OCI-LY7 (cell line): ENCODE data around the gene FLT3. TPM values are rescaled to one million over a fixed set of nuclear protein-coding genes. Genes with fewer than 3 reads are reported as not detected.

Experiments
- BruUV-seq: library from RNA; stranded (reverse); fragments of 400-500 nt; replicated peaks from 2 replicates; lab custom pipeline; 2021; lab: Mats Ljungman, UMichigan
- CTCF ChIA-PET: fragments of 300-600 bp; sonication (Branson Sonifier 250); formaldehyde crosslinking; loops from one replicate; lab custom pipeline; 2022; ENCODE audit warnings: antibody characterized with exemption; ENCODE audit not compliant: unreplicated experiment; lab: Charles Lee
- POLR2A ChIA-PET: fragments of 300-600 bp; sonication (Branson Sonifier 250); formaldehyde crosslinking; loops from one replicate; lab custom pipeline; 2022; ENCODE audit warnings: antibody characterized with exemption; lab: Charles Lee
- DNase-seq: peaks from one replicate; pipeline ENCODE4 v3.0.0-alpha.2; 2015; ENCODE audit warnings: low spot score
- H2AFZ ChIP-seq: fragments of 200-600 bp; sonication (generic), shearing (Covaris generic); 2 replicates; pipeline ENCODE4 v1.6.1; 2014; ENCODE audit warnings: mild to moderate bottlenecking, antibody characterized with exemption, low read length, moderate library complexity
- H3K27ac ChIP-seq: fragments of 200-600 bp; sonication (generic); 2 replicates; pipeline ENCODE4 v1.5.1; 2014; ENCODE audit warnings: mixed run types, low read depth, mild to moderate bottlenecking, moderate library complexity, low read length, inconsistent platforms; ENCODE audit not compliant: poor library complexity, severe bottlenecking
- H3K36me3 ChIP-seq: fragments of 200-600 bp; sonication (generic); 2 replicates; pipeline ENCODE4 v1.6.1; 2014; ENCODE audit warnings: mild to moderate bottlenecking, antibody characterized with exemption, low read length, moderate library complexity, mixed read lengths; ENCODE audit not compliant: insufficient read depth
- H3K4me1 ChIP-seq: fragments of 200-600 bp; sonication (generic); 2 replicates; pipeline ENCODE4 v1.5.1; 2014; ENCODE audit warnings: mild to moderate bottlenecking, low read length; ENCODE audit not compliant: insufficient read depth, poor library complexity, severe bottlenecking
- H3K4me2 ChIP-seq: fragments of 200-600 bp; sonication (generic); 2 replicates; pipeline ENCODE4 v1.6.1; 2014; ENCODE audit warnings: mild to moderate bottlenecking, low read length
- H3K4me3 ChIP-seq: fragments of 200-600 bp; sonication (generic); 2 replicates; pipeline ENCODE4 v1.5.1; 2014; ENCODE audit warnings: mild to moderate bottlenecking, low read depth, low read length; ENCODE audit not compliant: poor library complexity, severe bottlenecking
- H3K79me2 ChIP-seq: fragments of 200-600 bp; sonication (generic); 2 replicates; pipeline ENCODE4 v1.6.1; 2016; ENCODE audit warnings: low read depth, mild to moderate bottlenecking, low read length, moderate library complexity, mixed read lengths; ENCODE audit not compliant: insufficient read depth
- H3K9me2 ChIP-seq: fragments of 200-600 bp; sonication (generic); 2 replicates; pipeline ENCODE4 v1.6.1; 2016; ENCODE audit warnings: mild to moderate bottlenecking, low read length, mixed read lengths; ENCODE audit not compliant: insufficient read depth
- H3K9me3 ChIP-seq: fragments of 200-600 bp; sonication (generic); 2 replicates; pipeline ENCODE4 v1.6.1; 2014; ENCODE audit warnings: mild to moderate bottlenecking, mixed run types, low read length, mixed read lengths
- H4K20me1 ChIP-seq: fragments of 200-600 bp; sonication (generic); 2 replicates; pipeline ENCODE4 v1.6.1; 2014; ENCODE audit warnings: mild to moderate bottlenecking, antibody characterized with exemption, low read length, moderate library complexity, mixed read lengths; ENCODE audit not compliant: insufficient read depth
- EZH2phosphoT487 ChIP-seq: fragments of 200-600 bp; sonication (generic); IDR thresholded peaks from 2 replicates; pipeline ENCODE4 v1.6.1; 2018; ENCODE audit warnings: low read depth, borderline replicate concordance, mild to moderate bottlenecking, mixed run types, antibody characterized with exemption, low read length, moderate library complexity, mixed read lengths
- intact Hi-C: fragments of 100-400 bp; cut with micrococcal nuclease; formaldehyde crosslinking; loops from one replicate; pipeline ENCODE4 v1.10.0; 2022; ENCODE audit not compliant: unreplicated experiment
- total RNA-seq, 2 experiments: library from RNA; depleted of rRNA in 1 of 2; stranded (reverse); fragments of >200 nt in 1 of 2; shearing (Covaris generic) in 1 of 2; gene quantifications; 2 replicates each; pipeline ENCODE4 v1.2.3, GENCODE V29; 2014 to 2022
- TF ChIP-seq, protein P1 (sequence below): fragments of 200-600 bp; sonication (generic); conservative IDR thresholded peaks from 2 replicates; pipeline ENCODE4 v1.5.1; 2014; ENCODE audit warnings: mild to moderate bottlenecking, antibody characterized with exemption, low read length, moderate library complexity, mixed read lengths

FLT3 gene
- total RNA-seq, 2 experiments from 2014 or later, result not detected

- Histone ChIP-seq H3K79me2 (no peaks in the 10 kb centered on the region), H3K9me2 (no peaks in the 10 kb centered on the region), H2AFZ (no peak overlapping the region), H3K27ac (no peak overlapping the region), H3K36me3 (no peaks in the 10 kb centered on the region), H3K4me3 (no peak overlapping the region), H4K20me1 (no peaks in the 10 kb centered on the region), H3K9me3 (no peaks in the 10 kb centered on the region), H3K4me1 (no peaks in the 10 kb centered on the region), H3K4me2 (no peak overlapping the region)
- no peak for TF ChIP-seq EZH2phosphoT487
- POLR2A ChIA-PET, result no interaction called here
- DNase-seq, result no peak
- intact Hi-C loops, result no loop called here
- BruUV-seq, result no TSS peak
- CTCF ChIA-PET, result no interaction called here
These were observed 122.7 kb downstream of the FLT3 start for GRCh38 chr13:27977476-27978300.

DNA sequence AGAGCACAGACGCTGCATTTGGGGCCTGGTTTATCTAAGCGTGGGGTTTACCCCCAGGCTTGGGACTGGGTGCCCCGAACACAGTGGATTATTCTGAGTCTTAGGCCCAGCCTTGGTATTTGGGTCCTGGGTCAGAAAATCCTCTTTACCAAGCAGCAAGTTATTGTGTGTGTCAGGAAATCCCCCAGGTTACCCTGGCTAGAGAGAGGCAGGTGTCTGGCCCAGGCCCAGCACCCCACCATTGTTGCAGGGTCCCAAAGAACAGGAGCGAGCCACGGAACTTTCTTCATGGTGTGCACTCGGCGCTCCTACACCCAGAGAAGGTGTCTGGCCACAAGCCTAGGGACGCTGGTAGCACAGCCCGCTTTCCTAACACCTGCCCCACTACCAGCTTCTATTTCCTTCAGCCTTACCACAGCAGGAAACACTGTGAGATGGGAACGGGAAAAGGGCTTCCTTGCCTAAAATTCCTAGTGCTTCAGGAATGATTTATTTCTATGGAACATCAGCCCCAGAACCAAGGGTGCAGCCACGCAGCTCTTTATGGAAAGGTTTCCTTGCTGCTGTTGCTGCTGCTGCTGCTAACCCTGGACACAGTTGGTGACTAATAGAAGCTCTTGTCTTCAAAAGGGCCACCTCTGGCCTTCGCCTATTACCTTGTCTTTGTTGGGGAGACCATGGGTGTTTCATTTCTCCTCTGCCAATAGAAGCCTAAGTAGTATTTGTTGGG lies 123.8 kb downstream of the FLT3 start:
- POLR2A ChIA-PET, result no interaction called here

More for the DNA sequence above, 123.8 kb downstream of the FLT3 start:
- no peak overlapping the region for H2AFZ ChIP-seq
- no peak for DNase-seq
- CTCF ChIA-PET, result no interaction called here
- H3K4me2 ChIP-seq, result no peak overlapping the region
- H3K27ac ChIP-seq, result no peak overlapping the region
- no peaks in the 10 kb centered on the region for H3K4me1 ChIP-seq
- H4K20me1 ChIP-seq, result no peaks in the 10 kb centered on the region
- no peaks in the 10 kb centered on the region for H3K36me3 ChIP-seq
- BruUV-seq, result no TSS peak
- TF ChIP-seq EZH2phosphoT487, result no peak
- TF ChIP-seq, protein P1, sequence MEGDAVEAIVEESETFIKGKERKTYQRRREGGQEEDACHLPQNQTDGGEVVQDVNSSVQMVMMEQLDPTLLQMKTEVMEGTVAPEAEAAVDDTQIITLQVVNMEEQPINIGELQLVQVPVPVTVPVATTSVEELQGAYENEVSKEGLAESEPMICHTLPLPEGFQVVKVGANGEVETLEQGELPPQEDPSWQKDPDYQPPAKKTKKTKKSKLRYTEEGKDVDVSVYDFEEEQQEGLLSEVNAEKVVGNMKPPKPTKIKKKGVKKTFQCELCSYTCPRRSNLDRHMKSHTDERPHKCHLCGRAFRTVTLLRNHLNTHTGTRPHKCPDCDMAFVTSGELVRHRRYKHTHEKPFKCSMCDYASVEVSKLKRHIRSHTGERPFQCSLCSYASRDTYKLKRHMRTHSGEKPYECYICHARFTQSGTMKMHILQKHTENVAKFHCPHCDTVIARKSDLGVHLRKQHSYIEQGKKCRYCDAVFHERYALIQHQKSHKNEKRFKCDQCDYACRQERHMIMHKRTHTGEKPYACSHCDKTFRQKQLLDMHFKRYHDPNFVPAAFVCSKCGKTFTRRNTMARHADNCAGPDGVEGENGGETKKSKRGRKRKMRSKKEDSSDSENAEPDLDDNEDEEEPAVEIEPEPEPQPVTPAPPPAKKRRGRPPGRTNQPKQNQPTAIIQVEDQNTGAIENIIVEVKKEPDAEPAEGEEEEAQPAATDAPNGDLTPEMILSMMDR, result no peak
- intact Hi-C loops, result no loop called here
- H3K9me2 ChIP-seq, result no peaks in the 10 kb centered on the region
- H3K79me2 ChIP-seq, result no peaks in the 10 kb centered on the region
- H3K4me3 ChIP-seq, result no peak overlapping the region
- H3K9me3 ChIP-seq, result no peaks in the 10 kb centered on the region
